H1 (cell line): ENCODE measurements around the gene PTCH2. TPM values are rescaled to one million over a fixed set of nuclear protein-coding genes. Genes with fewer than 3 reads are reported as not detected.

ENCODE experiments used
- CTCF ChIA-PET: fragments of 300-600 bp; sonication (Branson Sonifier 250); formaldehyde crosslinking; loops from one replicate; lab custom pipeline; 2021; ENCODE audit not compliant: partially characterized antibody; lab: Charles Lee
- POLR2A ChIA-PET: fragments of 300-600 bp; sonication (Branson Sonifier 250); formaldehyde crosslinking; loops from one replicate; lab custom pipeline; 2021; ENCODE audit warnings: inconsistent platforms; ENCODE audit not compliant: partially characterized antibody; lab: Charles Lee
- DNase-seq, 2 experiments: peaks; one replicate each; pipeline versions ENCODE4 v3.0.0 to v3.0.0-alpha.2; 2010 to 2022; ENCODE audit warnings: low spot score in 2 of 2, low read depth in 1 of 2, mixed read lengths in 1 of 2
- FAIRE-seq: peaks from 2 replicates; lab custom pipeline; 2011; peaks lifted over from hg19 to GRCh38; lab: Jason Lieb, UNC
- H2AFZ ChIP-seq: 2 replicates; pipeline ENCODE4 v1.8.1; 2012; ENCODE audit warnings: low read length, inconsistent platforms
- H2AK5ac ChIP-seq: 2 replicates; pipeline ENCODE4 v1.6.1; 2013; ENCODE audit warnings: low read depth, low read length
- H2BK120ac ChIP-seq: replicated peaks from 2 replicates; pipeline ENCODE3; 2013; ENCODE audit warnings: low read depth, low read length, inconsistent platforms
- H2BK12ac ChIP-seq: 2 replicates; pipeline ENCODE4 v1.6.1; 2013; ENCODE audit warnings: low read depth, low read length
- H2BK15ac ChIP-seq: 2 replicates; pipeline ENCODE4 v1.6.1; 2013; ENCODE audit warnings: low read length
- H2BK20ac ChIP-seq: 2 replicates; pipeline ENCODE4 v1.6.1; 2013; ENCODE audit warnings: low read length
- H2BK5ac ChIP-seq: 2 replicates; pipeline ENCODE4 v1.6.1; 2013; ENCODE audit warnings: low read depth, low read length
- H3K14ac ChIP-seq: 2 replicates; pipeline ENCODE4 v1.6.1; 2013; ENCODE audit warnings: inconsistent platforms; ENCODE audit not compliant: insufficient read length
- H3K18ac ChIP-seq: 2 replicates; pipeline ENCODE4 v1.6.1; 2013; ENCODE audit warnings: low read length; ENCODE audit errors: extremely low read depth
- H3K23ac ChIP-seq: 2 replicates; pipeline ENCODE4 v1.6.1; 2013; ENCODE audit warnings: inconsistent platforms; ENCODE audit not compliant: insufficient read length
- H3K23me2 ChIP-seq: 2 replicates; pipeline ENCODE4 v1.6.1; 2013; ENCODE audit warnings: low read depth, low read length
- H3K27ac ChIP-seq: 2 replicates; pipeline ENCODE4 v1.6.1; 2011; ENCODE audit warnings: low read depth, low read length, inconsistent platforms
- H3K27me3 ChIP-seq, 4 experiments: replicated peaks in 1 of 4; 1 replicate in 1 of 4; 2 replicates in 3 of 4; pipeline versions ENCODE4 v1.6.1 to v1.8.1; 2011 to 2013; ENCODE audit warnings: low read length in 3 of 4, mild to moderate bottlenecking in 3 of 4, inconsistent platforms in 2 of 4, mixed read lengths in 2 of 4, moderate library complexity in 1 of 4; ENCODE audit not compliant: control insufficient read depth in 3 of 4, insufficient read depth in 3 of 4; ENCODE audit errors: extremely low read depth in 1 of 4
- H3K36me3 ChIP-seq, 4 experiments: 2 replicates each; pipeline versions ENCODE4 v1.6.1 to v1.8.1; 2011 to 2013; ENCODE audit warnings: mild to moderate bottlenecking in 4 of 4, low read length in 3 of 4, moderate library complexity in 2 of 4, control low read depth in 1 of 4, inconsistent platforms in 1 of 4; ENCODE audit not compliant: insufficient read depth in 4 of 4, control insufficient read depth in 2 of 4
- H3K4ac ChIP-seq: replicated peaks from 2 replicates; pipeline ENCODE3; 2013; ENCODE audit warnings: low read length, low read depth, mixed read lengths, inconsistent platforms; ENCODE audit not compliant: insufficient read length
- H3K4me1 ChIP-seq, 4 experiments: replicated peaks in 1 of 4; 1 replicate in 1 of 4; 2 replicates in 3 of 4; pipeline versions ENCODE4 v1.6.1 to v1.8.1; 2011 to 2013; ENCODE audit warnings: low read length in 3 of 4, inconsistent platforms in 2 of 4, mixed read lengths in 1 of 4; ENCODE audit not compliant: insufficient read depth in 4 of 4, control insufficient read depth in 3 of 4
- H3K4me2 ChIP-seq, 2 experiments: 2 replicates each; pipeline versions ENCODE4 v1.6.1 to v1.8.1; 2011 to 2013; ENCODE audit warnings: low read depth in 2 of 2, low read length in 2 of 2, control low read depth in 1 of 2, inconsistent platforms in 1 of 2, mild to moderate bottlenecking in 1 of 2; ENCODE audit not compliant: insufficient read depth in 1 of 2
- H3K4me3 ChIP-seq, 4 experiments: fragments of 200-600, 300-600 bp in 1 of 4; sonication (generic), shearing (Covaris generic), sonication (Bioruptor Twin) in 1 of 4; 2 replicates each; pipeline versions ENCODE4 v1.5.1 to v1.8.1; 2011 to 2016; ENCODE audit warnings: low read length in 4 of 4, low read depth in 3 of 4, control low read depth in 2 of 4, inconsistent platforms in 2 of 4, mild to moderate bottlenecking in 2 of 4, mixed read lengths in 1 of 4, moderate library complexity in 1 of 4; ENCODE audit not compliant: insufficient read depth in 2 of 4; ENCODE audit errors: extremely low read depth in 1 of 4
- H3K56ac ChIP-seq: replicated peaks from 2 replicates; pipeline ENCODE3; 2013; ENCODE audit warnings: low read depth, mild to moderate bottlenecking, mixed read lengths, low read length, inconsistent platforms; ENCODE audit not compliant: insufficient read length
- H3K79me1 ChIP-seq: 2 replicates; pipeline ENCODE4 v1.6.1; 2013; ENCODE audit warnings: low read depth, low read length, control low read depth
- H3K79me2 ChIP-seq, 2 experiments: 2 replicates each; pipeline versions ENCODE4 v1.6.1 to v1.8.1; 2012 to 2013; ENCODE audit warnings: low read length in 2 of 2, mild to moderate bottlenecking in 2 of 2, inconsistent platforms in 1 of 2; ENCODE audit not compliant: insufficient read depth in 2 of 2, control insufficient read depth in 1 of 2
- H3K9ac ChIP-seq, 4 experiments: replicated peaks in 1 of 4; 1 replicate in 1 of 4; 2 replicates in 3 of 4; pipeline versions ENCODE4 v1.6.1 to v1.8.1; 2011 to 2013; ENCODE audit warnings: low read depth in 3 of 4, low read length in 3 of 4, control low read depth in 2 of 4, mild to moderate bottlenecking in 2 of 4, moderate library complexity in 2 of 4, inconsistent platforms in 1 of 4; ENCODE audit errors: extremely low read depth in 1 of 4
- H3K9me3 ChIP-seq, 2 experiments: 2 replicates each; pipeline versions ENCODE4 v1.6.1 to v1.8.1; 2012 to 2013; ENCODE audit warnings: mild to moderate bottlenecking in 2 of 2, moderate library complexity in 2 of 2, control low read depth in 1 of 2, inconsistent platforms in 1 of 2, low read depth in 1 of 2, low read length in 1 of 2, mixed read lengths in 1 of 2; ENCODE audit not compliant: insufficient read depth in 2 of 2
- H4K20me1 ChIP-seq, 2 experiments: replicated peaks in 1 of 2; 2 replicates each; pipeline versions ENCODE3 to v1.8.1; 2011 to 2013; ENCODE audit warnings: inconsistent platforms in 2 of 2, low read length in 2 of 2, mild to moderate bottlenecking in 1 of 2; ENCODE audit not compliant: insufficient read depth in 2 of 2, control insufficient read depth in 1 of 2
- H4K5ac ChIP-seq: 2 replicates; pipeline ENCODE4 v1.6.1; 2013; ENCODE audit warnings: low read length, low read depth, mixed read lengths, inconsistent platforms; ENCODE audit not compliant: insufficient read length
- H4K8ac ChIP-seq: 2 replicates; pipeline ENCODE4 v1.8.0; 2013; ENCODE audit warnings: mild to moderate bottlenecking, moderate library complexity, low read length, inconsistent platforms; ENCODE audit not compliant: insufficient read depth; ENCODE audit errors: extremely low read depth
- H4K91ac ChIP-seq: replicated peaks from 2 replicates; pipeline ENCODE3; 2013; ENCODE audit warnings: low read length, mixed read lengths, inconsistent platforms; ENCODE audit not compliant: insufficient read length
- BRCA1 ChIP-seq: IDR thresholded peaks from 2 replicates; pipeline ENCODE4 v1.6.1; 2012; ENCODE audit warnings: low read depth, low read length, improper control_type of control experiment
- CREB1 ChIP-seq: IDR thresholded peaks from 2 replicates; pipeline ENCODE4 v1.6.1; 2012; ENCODE audit warnings: inconsistent platforms
- EZH2 ChIP-seq: fragments of 200-600 bp; sonication (generic); IDR thresholded peaks from 2 replicates; pipeline ENCODE4 v1.7.1; 2012; ENCODE audit warnings: low read depth, mild to moderate bottlenecking, moderate library complexity, low read length, inconsistent platforms; ENCODE audit not compliant: severe bottlenecking
- KDM4A ChIP-seq: IDR thresholded peaks from one replicate; pipeline ENCODE4 v1.7.1; 2012; ENCODE audit warnings: low read depth, mild to moderate bottlenecking, moderate library complexity, low read length, inconsistent platforms; ENCODE audit not compliant: severe bottlenecking
- POLR2AphosphoS5 ChIP-seq: IDR thresholded peaks from 2 replicates; pipeline ENCODE4 v1.6.1; 2011; ENCODE audit warnings: low read depth, low read length
- POU5F1 ChIP-seq: IDR thresholded peaks from 2 replicates; pipeline ENCODE4 v1.6.1; 2011; ENCODE audit warnings: low read depth, mild to moderate bottlenecking, low read length, moderate library complexity
- RAD21 ChIP-seq, 2 experiments: IDR thresholded peaks in 1 of 2; conservative IDR thresholded peaks in 1 of 2; 2 replicates each; pipeline ENCODE4 v1.6.1; 2011; ENCODE audit warnings: low read depth in 2 of 2, low read length in 2 of 2, improper control_type of control experiment in 1 of 2, inconsistent platforms in 1 of 2, mild to moderate bottlenecking in 1 of 2, moderate library complexity in 1 of 2
- RBBP5 ChIP-seq: IDR thresholded peaks from 2 replicates; pipeline ENCODE4 v1.7.1; 2012; ENCODE audit warnings: low read depth, mild to moderate bottlenecking, inconsistent platforms, low read length, moderate library complexity, borderline replicate concordance
- SP4 ChIP-seq: IDR thresholded peaks from 2 replicates; pipeline ENCODE4 v1.6.1; 2012; ENCODE audit warnings: low read length, inconsistent platforms
- SRF ChIP-seq: IDR thresholded peaks from 2 replicates; pipeline ENCODE4 v1.6.1; 2011; ENCODE audit warnings: mild to moderate bottlenecking, low read depth, low read length, moderate library complexity
- TBP ChIP-seq: IDR thresholded peaks from 2 replicates; pipeline ENCODE4 v1.6.1; 2011; ENCODE audit warnings: low read depth, low read length, improper control_type of control experiment
- YY1 ChIP-seq: IDR thresholded peaks from 2 replicates; pipeline ENCODE4 v1.6.1; 2011; ENCODE audit warnings: low read depth, mild to moderate bottlenecking, low read length
- WGBS, 2 experiments: shearing (Covaris generic) in 1 of 2; methylation state at CpG; one replicate each; pipeline versions ENCODE4 v1.1.6 to v1.1.7; 2013 to 2015; ENCODE audit warnings: low lambda C conversion rate in 2 of 2, mixed read lengths in 2 of 2, inconsistent platforms in 1 of 2, low coverage in 1 of 2, missing lambda C conversion rate in 1 of 2; ENCODE audit not compliant: insufficient replicate concordance in 2 of 2, insufficient coverage in 1 of 2, insufficient read length in 1 of 2; ENCODE audit errors: extremely low coverage in 1 of 2, missing lambda C conversion rate in 1 of 2; 5-methylcytosine and 5-hydroxymethylcytosine counted together
- polyA plus RNA-seq, 7 experiments: library from polyadenylated mRNA; depleted of rRNA in 3 of 7; stranded (reverse) in 5 of 7; unstranded in 2 of 7; fragments of >200 nt in 5 of 7; fragments of 200-250 nt in 2 of 7; gene quantifications; 1 replicate in 5 of 7; 2 replicates in 1 of 7; 4 replicates in 1 of 7; pipeline versions ENCODE4 v1.2.1 to v1.2.3, GENCODE V29; 2011 to 2013; ENCODE audit warnings: missing spikeins in 2 of 7, mixed read lengths in 2 of 7
- total RNA-seq: library from RNA; stranded (reverse); fragmentation: NEBNext Ultra II Directional; extraction: Animal tissue kit (Norgen Biotek cat#: 25700); gene quantifications from 2 replicates; pipeline ENCODE4 v1.2.1, GENCODE V29; 2021

Gene PTCH2
- total and polyA plus RNA-seq, 2 of the 8 experiments (the other 6 are each of a cell fraction or from before 2014, with no cell fraction given), result 0.35 to 1.2 TPM

- FAIRE-seq (no peak), DNase-seq (no peak)
- Histone ChIP-seq H2BK20ac (no peak overlapping the region), H2BK12ac (peak overlapping the region; percentile 99), H3K4me2 (no peak overlapping the region; a peak in 1 of 4 replicates), H2AFZ (no peak overlapping the region), H3K18ac (peak overlapping the region; percentile 1), H4K20me1 (no peaks in the 10 kb centered on the region), H3K4me3 (no peak overlapping the region), H3K79me1 (no peaks in the 10 kb centered on the region), H3K27me3 (peaks cover 0 to 8% (median 1%) of the 10 kb centered on the region in 4 experiments; a peak in 4 of 7 replicates), H4K8ac (no peak overlapping the region), H4K91ac (no peak overlapping the region), H3K23me2 (peaks cover 6% of the 10 kb centered on the region; the same call in 1 of the 2 replicates), H3K4me1 (peaks cover 10 to 43% (median 34%) of the 10 kb centered on the region in 4 experiments), H3K56ac (no peak overlapping the region), H4K5ac (no peak overlapping the region), H3K9ac (no peak overlapping the region), H3K14ac (no peak overlapping the region), H2AK5ac (peak overlapping the region; percentile 96; the same call in 1 of the 2 replicates), H3K36me3 (peaks cover 0 to 6% (median 0%) of the 10 kb centered on the region in 4 experiments; a peak in 3 of 8 replicates), H3K23ac (no peak overlapping the region), H3K79me2 (no peaks in the 10 kb centered on the region), H3K4ac (no peak overlapping the region), H2BK5ac (0 out of 2 replicates have a peak overlapping the region, but pooled peaks have one; percentile 88), H2BK15ac (peak overlapping the region; percentile 92; the same call in 1 of the 2 replicates), H3K27ac (no peak overlapping the region), H3K9me3 (no peaks in the 10 kb centered on the region), H2BK120ac (no peak overlapping the region)
- 89% methylated on average over 11 of the region's 12 CpGs; no CpG with 5 or more reads in 1 of the 2 experiments for WGBS, 2 experiments
- CTCF ChIA-PET, result interaction anchor here (1.0 to 5.4 kb wide), 9 partner anchors 9 to 78 kb away, joined by 3 to 37 read pairs (median 11); partner anchors contain the start of genes PLK3 and RNU5D-1
- POLR2A ChIA-PET, result interaction anchor here (0.9 to 19.2 kb wide), 10 partner anchors 10 to 89 kb away, joined by 3 to 547 read pairs (median 20); partner anchors contain the start of genes BEST4, PLK3 and RPS8
- TF ChIP-seq RAD21 (IDR thresholded peaks at IDR 0.05 in 1 of 2, conservative IDR thresholded peaks at IDR 0.05 in 1 of 2; ENCODE audit: low read depth in 2 of 2, low read length in 2 of 2) (no peak), POLR2AphosphoS5 (no peak), POU5F1 (no peak), SRF (no peak), BRCA1 (no peak), SP4 (no peak), RBBP5 (no peak), TBP (no peak), EZH2 (no peak), KDM4A (no peak), CREB1 (no peak), YY1 (no peak)
Measured at GRCh38 chr1:44810101-44810761, 32.8 kb downstream of the PTCH2 start.
